C4-2B (cell line): ENCODE measurements around the gene CHMP1A.

Experiments used
- H3K27ac ChIP-seq: fragments of 450-650 bp; 2 replicates; pipeline ENCODE4 v1.5.1; 2017
- ZFX ChIP-seq: fragments of 450-650 bp; IDR thresholded peaks from 2 replicates; pipeline ENCODE4 v1.6.1; 2017
- TF ChIP-seq, protein P1 (sequence below): fragments of 450-650 bp; conservative IDR thresholded peaks from 2 replicates; pipeline ENCODE4 v1.5.1; 2017; ENCODE audit warnings: mild to moderate bottlenecking

CHMP1A gene

GRCh38 chr16:89620406-89620841 lies 37.1 kb downstream of the CHMP1A start:
- TF ChIP-seq, protein P1, sequence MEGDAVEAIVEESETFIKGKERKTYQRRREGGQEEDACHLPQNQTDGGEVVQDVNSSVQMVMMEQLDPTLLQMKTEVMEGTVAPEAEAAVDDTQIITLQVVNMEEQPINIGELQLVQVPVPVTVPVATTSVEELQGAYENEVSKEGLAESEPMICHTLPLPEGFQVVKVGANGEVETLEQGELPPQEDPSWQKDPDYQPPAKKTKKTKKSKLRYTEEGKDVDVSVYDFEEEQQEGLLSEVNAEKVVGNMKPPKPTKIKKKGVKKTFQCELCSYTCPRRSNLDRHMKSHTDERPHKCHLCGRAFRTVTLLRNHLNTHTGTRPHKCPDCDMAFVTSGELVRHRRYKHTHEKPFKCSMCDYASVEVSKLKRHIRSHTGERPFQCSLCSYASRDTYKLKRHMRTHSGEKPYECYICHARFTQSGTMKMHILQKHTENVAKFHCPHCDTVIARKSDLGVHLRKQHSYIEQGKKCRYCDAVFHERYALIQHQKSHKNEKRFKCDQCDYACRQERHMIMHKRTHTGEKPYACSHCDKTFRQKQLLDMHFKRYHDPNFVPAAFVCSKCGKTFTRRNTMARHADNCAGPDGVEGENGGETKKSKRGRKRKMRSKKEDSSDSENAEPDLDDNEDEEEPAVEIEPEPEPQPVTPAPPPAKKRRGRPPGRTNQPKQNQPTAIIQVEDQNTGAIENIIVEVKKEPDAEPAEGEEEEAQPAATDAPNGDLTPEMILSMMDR, result no peak
- TF ChIP-seq ZFX, result no peak
- H3K27ac ChIP-seq, result no peak overlapping the region

DNA sequence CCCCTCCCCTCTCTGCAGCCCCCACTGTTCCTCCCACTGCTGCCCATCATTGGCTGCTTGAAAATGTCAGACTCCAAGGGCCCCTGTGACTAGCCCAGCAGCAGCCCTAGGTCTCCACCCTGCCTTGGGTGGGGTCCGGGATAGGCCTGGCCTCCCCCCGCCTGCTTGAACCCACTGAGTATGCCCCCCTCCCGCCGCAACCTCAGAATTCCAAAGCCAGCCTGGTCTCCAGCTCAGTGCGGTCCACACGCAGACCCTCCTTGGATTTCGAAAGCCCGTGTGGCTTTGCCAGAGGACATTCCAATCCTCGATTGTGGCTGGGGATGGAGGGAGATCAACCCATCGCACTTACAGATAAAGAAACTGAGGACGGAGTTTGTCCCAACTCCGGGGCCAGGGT lies 37.7 kb downstream of the CHMP1A start:
- H3K27ac ChIP-seq, result no peak overlapping the region
- TF ChIP-seq ZFX, result no peak
- TF ChIP-seq, protein P1, result no peak

- no peak for TF ChIP-seq ZFX
- TF ChIP-seq, protein P1, result no peak
- no peak overlapping the region for H3K27ac ChIP-seq
Measured at GRCh38 chr16:89618109-89618998, 39.2 kb downstream of the CHMP1A start.

DNA sequence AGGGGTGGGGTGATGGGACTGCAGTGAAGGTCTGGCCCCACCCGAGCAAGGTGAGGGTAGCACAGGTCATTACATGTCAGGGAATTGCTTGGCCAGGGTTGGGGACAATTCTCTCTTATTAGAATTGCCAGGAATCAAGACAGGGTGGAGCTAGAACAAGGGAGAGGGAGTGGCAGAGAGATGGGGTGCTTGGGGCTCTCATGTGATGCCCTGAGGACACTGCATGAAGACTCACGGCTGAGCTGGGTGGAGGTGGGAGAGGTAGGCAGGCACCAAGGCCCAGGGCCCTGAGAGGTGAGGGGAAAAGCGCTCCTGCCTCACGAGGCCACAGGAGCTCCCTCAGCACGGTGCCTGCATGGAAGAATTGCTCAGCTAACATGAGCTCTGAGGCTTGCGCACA lies 40.5 kb downstream of the CHMP1A start:
- TF ChIP-seq ZFX, result no peak
- TF ChIP-seq, protein P1, result no peak
- no peak overlapping the region for H3K27ac ChIP-seq

DNA sequence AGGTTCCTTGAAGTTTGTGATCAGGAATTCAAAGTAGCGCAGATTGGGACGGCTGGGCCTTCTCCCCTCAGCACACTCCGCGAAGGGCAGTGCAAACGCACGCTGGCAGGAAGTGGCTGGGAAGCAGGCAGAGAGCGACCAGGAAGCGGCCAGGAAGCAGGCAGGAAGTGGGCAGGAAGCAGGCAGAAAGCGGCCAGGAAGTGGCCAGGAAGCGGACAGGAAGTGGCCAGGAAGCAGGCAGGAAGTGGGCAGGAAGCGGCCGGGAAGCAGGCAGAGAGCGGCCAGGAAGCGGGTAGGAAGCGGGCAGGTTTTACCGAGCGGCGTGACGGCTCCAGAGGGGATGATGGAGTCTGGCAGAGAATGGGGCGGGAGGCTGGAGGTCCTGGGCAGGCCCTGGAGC lies 40.9 kb downstream of the CHMP1A start:
- no peak overlapping the region for H3K27ac ChIP-seq
- TF ChIP-seq ZFX, result no peak
- TF ChIP-seq, protein P1, result no peak

- H3K27ac ChIP-seq, result no peak overlapping the region
- TF ChIP-seq, protein P1, result peak; percentile 92
- no peak for TF ChIP-seq ZFX
Measured at GRCh38 chr16:89615596-89616090, 41.9 kb downstream of the CHMP1A start.

GRCh38 chr16:89615176-89615575 lies 42.3 kb downstream of the CHMP1A start:
- TF ChIP-seq ZFX, result no peak
- TF ChIP-seq, protein P1, result no peak
- H3K27ac ChIP-seq, result no peak overlapping the region
